Fibroblast of villous mesenchyme (primary cell): ENCODE measurements around the gene PARN. TPM values are rescaled to one million over a fixed set of nuclear protein-coding genes. Genes with fewer than 3 reads are reported as not detected.

Source experiments
- DNase-seq: peaks from one replicate; pipeline ENCODE4 v3.0.0-alpha.2; 2010; ENCODE audit warnings: low read depth
- H3K4me3 ChIP-seq: 2 replicates; pipeline ENCODE4 v1.5.1; 2011; ENCODE audit warnings: low read depth, mild to moderate bottlenecking, low read length
- total RNA-seq: library from RNA; depleted of rRNA; stranded (reverse); fragments of >200 nt; gene quantifications from 2 replicates; pipeline ENCODE4 v1.2.3, GENCODE V29; 2012
- TF ChIP-seq, protein P1 (sequence below): IDR thresholded peaks from 2 replicates; pipeline ENCODE4 v1.5.1; 2012; ENCODE audit warnings: low read depth, mild to moderate bottlenecking, low read length; ENCODE audit not compliant: insufficient read depth

The PARN gene
- total RNA-seq, 1 donor: 35.4 TPM

DNA sequence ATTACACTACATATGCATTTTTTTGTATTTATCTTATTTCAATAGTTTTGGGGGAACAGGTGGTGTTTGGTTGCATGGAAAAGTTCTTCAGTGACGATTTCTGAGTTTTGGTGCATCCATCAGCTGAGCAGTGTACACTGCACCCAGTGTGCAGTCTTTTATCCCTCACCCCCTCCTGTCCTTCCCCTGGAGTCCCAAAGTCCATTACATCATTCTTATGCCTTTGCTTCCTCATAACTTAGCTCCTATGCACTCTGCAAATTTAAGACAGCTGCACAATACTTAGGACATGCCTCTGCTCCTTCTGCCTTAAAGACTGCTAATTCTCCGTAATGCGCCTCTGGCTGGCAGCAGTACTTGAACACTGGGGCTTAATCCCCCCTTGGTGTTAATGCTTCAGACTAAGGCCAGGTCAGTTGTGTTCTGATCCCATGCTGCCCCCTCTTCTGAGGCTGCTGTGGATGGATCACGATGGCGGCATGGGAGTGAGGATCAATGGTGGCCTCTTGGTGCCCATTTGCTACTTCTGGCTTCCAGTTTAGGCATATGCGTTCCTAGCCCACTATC is 146.2 kb downstream of the PARN start:
- TF ChIP-seq, protein P1, sequence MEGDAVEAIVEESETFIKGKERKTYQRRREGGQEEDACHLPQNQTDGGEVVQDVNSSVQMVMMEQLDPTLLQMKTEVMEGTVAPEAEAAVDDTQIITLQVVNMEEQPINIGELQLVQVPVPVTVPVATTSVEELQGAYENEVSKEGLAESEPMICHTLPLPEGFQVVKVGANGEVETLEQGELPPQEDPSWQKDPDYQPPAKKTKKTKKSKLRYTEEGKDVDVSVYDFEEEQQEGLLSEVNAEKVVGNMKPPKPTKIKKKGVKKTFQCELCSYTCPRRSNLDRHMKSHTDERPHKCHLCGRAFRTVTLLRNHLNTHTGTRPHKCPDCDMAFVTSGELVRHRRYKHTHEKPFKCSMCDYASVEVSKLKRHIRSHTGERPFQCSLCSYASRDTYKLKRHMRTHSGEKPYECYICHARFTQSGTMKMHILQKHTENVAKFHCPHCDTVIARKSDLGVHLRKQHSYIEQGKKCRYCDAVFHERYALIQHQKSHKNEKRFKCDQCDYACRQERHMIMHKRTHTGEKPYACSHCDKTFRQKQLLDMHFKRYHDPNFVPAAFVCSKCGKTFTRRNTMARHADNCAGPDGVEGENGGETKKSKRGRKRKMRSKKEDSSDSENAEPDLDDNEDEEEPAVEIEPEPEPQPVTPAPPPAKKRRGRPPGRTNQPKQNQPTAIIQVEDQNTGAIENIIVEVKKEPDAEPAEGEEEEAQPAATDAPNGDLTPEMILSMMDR: no peak
- no peak for DNase-seq

DNA sequence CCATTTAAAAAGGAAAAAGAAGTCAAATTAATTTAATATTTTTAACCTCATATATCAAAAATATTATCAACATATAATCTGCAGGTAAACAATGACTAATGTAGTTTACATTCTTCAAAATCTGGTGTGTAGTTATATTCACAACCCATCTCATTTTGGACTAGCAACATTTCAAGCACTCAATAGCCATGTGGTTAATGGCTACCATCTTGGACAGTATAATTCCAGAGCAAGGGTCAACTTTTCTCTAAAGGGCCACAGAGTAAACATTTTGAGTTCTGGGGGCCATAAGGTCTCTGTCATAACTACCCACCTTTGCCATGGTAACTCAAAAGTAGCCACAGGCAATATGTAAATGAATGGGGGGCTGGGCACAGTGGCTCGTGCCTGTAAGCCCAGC is 153.9 kb downstream of the PARN start:
- H3K4me3 ChIP-seq: no peak overlapping the region
- no peak for DNase-seq
- TF ChIP-seq, protein P1: no peak

More for the DNA sequence above, 146.2 kb downstream of the PARN start:
- H3K4me3 ChIP-seq: no peak overlapping the region

DNA sequence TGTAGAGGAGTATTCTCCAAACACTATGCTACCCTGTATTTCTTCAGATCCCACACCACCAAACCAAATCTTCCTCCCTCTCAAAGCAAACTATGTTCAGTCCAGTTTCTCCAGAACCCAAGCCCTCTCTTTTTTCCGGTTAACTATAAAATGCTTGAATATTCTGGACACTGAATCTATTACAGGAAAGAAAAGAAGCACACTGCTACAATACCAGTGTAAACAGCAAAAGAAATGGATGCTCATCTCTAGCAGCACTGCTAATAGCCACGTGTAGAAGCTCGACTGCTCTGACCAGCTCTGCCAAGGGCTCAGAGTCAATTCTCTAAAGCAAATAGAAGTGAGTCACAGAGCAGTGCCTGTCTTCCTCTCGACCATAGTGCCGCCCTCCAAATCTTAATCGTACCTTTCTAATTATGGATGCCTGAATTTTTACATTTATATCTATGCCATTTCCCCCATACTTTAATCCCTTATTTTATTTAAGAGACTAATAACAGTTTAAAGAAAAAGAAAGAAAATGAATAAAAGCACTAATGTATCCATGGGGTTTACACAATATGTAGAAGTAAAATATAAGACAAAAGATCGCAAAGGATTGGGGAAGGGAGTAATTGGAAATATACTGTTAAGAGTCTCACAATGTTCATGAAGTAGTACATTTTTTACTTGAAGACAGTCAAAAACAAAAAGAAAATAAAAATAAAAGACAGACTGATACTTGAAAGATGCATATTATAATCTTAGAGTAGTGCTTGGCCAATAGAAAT is 154.5 kb downstream of the PARN start:
- TF ChIP-seq, protein P1: no peak
- no peak for DNase-seq
- no peak overlapping the region for H3K4me3 ChIP-seq

DNA sequence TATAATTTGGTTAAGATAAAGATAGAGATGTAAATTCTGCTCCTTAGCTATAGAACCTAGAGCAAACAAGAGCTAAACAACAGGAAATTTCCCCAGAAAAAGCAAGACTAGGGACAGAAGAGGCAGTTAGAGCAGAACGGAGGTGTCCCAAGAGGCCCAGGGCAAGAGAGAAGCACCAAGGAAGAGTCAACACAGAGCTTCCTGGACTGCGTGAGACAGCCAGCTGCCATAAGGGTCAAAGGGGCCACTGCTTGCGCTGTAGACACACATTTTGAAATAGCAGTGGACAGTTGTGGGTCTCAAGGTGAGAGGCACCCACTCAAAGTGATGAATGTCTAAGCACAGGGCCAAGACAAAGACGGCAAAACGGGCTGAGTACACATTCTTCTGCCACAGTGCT is 156.6 kb downstream of the PARN start:
- TF ChIP-seq, protein P1: no peak

DNA sequence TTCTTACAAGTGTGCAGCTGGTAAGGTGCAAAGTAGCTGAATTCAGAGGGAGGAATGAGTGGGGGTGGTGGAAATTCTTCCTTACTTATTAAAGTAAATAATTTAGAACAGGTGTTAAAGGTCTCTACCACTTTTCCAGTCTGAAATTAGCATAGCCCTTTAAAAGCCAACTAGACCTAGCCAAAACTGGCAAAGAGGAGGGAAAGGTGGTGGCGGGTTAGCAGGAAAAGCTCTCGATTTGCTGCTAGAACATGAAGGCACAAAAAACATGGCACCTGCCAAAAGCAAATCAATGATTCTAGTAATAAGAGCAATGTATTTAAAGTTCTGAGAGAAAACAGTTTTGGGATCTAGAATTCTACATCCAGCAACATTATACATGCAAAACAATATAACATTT is 157.7 kb downstream of the PARN start:
- TF ChIP-seq, protein P1: no peak
- H3K4me3 ChIP-seq: no peak overlapping the region
- no peak for DNase-seq

More for the DNA sequence above, 156.6 kb downstream of the PARN start:
- H3K4me3 ChIP-seq: no peak overlapping the region
- DNase-seq: no peak

DNA sequence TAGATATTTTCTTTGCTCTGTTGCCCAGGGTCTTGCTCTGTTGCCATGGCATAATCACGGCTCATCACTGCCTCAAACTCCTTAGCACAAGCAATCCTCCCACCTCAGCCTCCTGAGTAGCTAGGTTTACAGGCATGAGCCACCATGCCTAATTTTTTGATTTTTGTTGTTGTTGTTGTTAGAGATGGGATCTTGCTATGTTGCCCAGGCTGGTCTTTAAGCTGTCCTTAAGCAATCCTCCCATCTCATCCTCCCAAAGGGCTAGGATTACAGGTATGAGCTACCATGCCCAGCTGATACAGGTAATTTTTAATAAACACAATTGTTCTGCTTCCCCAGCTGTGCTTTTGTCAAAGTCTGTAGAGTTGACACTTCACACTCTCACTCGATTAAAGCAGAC is 159.3 kb downstream of the PARN start:
- DNase-seq: no peak
- TF ChIP-seq, protein P1: no peak
- no peak overlapping the region for H3K4me3 ChIP-seq
